Measurements from ENCODE around the gene PRSS38. TPM values are rescaled to one million over a fixed set of nuclear protein-coding genes. Genes with fewer than 3 reads are reported as not detected.
A peak's percentile ranks its signal among the peaks of the same experiment; 100 is the strongest.

The PRSS38 gene
- total RNA-seq, 2 donors from 2014 or later = not detected

DNA sequence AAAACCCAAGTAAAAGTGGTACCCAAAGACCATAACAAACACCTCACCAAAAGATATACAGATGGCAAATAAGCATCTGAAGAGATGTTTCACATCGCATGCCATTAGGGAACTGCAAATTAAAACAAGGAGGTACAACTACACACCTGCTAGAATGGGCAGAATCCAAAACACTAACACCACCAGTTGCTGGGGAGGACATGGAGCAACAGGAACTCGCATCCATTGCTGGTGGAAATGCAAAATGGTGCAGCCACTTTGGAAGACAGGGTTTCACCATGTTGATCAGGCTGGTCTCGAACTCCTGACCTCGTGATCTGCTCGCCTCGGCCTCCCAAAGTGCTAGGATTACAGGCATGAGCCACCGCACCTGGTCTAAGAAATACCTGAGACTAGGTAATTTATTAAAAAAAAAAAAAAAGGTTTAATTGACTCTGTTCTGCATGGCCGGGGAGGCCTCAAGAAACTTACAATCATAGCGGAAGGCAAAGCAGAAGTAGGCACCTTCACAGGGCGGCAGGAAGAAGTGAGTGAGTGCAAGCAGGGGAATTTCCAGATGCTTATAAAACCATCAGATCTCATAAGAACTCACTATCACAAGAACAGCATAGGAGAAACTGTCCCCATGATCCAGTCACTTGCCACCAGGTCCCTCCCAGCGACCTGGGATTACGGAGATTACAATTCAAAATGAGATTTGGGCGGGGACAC is 30.2 kb upstream of the PRSS38 start:
- H3K27me3 ChIP-seq (ENCODE audit: control insufficient read depth, insufficient read depth, low read length, poor library complexity, severe bottlenecking) = peaks cover 45% of the 10 kb centered on the region
- TF ChIP-seq, protein P1, sequence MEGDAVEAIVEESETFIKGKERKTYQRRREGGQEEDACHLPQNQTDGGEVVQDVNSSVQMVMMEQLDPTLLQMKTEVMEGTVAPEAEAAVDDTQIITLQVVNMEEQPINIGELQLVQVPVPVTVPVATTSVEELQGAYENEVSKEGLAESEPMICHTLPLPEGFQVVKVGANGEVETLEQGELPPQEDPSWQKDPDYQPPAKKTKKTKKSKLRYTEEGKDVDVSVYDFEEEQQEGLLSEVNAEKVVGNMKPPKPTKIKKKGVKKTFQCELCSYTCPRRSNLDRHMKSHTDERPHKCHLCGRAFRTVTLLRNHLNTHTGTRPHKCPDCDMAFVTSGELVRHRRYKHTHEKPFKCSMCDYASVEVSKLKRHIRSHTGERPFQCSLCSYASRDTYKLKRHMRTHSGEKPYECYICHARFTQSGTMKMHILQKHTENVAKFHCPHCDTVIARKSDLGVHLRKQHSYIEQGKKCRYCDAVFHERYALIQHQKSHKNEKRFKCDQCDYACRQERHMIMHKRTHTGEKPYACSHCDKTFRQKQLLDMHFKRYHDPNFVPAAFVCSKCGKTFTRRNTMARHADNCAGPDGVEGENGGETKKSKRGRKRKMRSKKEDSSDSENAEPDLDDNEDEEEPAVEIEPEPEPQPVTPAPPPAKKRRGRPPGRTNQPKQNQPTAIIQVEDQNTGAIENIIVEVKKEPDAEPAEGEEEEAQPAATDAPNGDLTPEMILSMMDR (conservative IDR thresholded peaks at IDR 0.05) = no peak
- Mint-ChIP-seq H3K4me1 (peaks cover 6% of the 10 kb centered on the region), H3K4me3 (no peak overlapping the region), H3K27me3 (ENCODE audit: insufficient read depth) (peaks cover 45% of the 10 kb centered on the region), H3K36me3 (ENCODE audit: low read depth) (peaks cover 9% of the 10 kb centered on the region), H3K9me3 (no peaks in the 10 kb centered on the region), H3K27ac (no peak overlapping the region)
- no peak for DNase-seq
- WGBS, 2 experiments (ENCODE audit: insufficient coverage in 1 of 2, insufficient read length in 1 of 2) = 91 to 92% methylated on average over 8 to 13 of the region's 13 CpGs
- H3K27ac ChIP-seq (ENCODE audit: low read depth, low read length) = no peak overlapping the region
- H3K9me3 ChIP-seq (ENCODE audit: control insufficient read depth, low read length) = no peaks in the 10 kb centered on the region
- H3K4me1 ChIP-seq (ENCODE audit: control insufficient read depth, insufficient read depth, low read length) = no peaks in the 10 kb centered on the region
- no peak overlapping the region for H3K9ac ChIP-seq (ENCODE audit: extremely low read depth, low read length, poor library complexity, severe bottlenecking)
- H3K4me3 ChIP-seq (ENCODE audit: low read length) = no peak overlapping the region
- H3K36me3 ChIP-seq (ENCODE audit: control insufficient read depth, insufficient read depth, low read length) = no peaks in the 10 kb centered on the region

DNA sequence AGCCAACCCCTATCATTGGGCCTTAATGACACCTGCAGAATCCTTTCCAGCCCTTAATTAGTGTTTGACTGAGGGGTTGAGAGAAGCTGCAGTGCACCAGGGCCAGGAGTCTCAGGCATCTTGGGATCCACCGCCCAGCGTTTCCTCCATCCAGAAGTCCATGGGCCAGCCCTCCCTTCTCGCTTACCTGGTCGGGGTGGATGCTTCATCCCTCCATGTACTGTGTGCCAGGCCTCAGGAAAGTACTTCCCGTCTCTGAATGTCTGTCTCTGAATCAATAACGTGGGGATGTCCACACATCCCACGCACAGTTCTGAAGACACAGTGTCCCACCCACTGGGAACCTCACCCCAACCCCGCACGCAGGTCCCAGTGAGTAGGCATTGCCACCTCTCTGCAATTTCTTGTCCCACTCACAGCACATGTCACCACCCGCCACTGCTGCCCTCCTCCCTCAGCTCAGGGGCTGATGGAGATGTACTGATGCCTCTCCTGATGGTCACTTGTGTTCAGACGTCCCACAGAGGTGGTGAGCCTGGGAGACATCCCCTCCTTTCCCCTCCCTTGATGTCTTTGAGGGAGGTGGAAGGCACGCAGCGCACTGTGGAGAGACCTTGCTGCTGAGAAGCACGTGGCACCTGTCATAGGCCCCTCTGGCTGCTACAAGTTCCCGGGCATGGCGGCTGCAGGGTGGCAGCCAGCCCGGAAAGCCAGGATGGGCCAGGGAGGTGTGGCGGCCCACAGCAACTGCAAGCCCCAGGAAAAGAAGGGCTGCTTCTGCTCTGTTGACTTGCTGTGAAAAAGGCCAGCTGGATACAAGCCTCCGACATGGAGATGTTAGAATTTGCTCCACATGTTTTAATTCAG is 29.4 kb upstream of the PRSS38 start:
- Mint-ChIP-seq H3K4me3 (no peak overlapping the region), H3K27ac (no peak overlapping the region), H3K27me3 (ENCODE audit: insufficient read depth) (peaks cover 50% of the 10 kb centered on the region), H3K36me3 (ENCODE audit: low read depth) (peaks cover 5% of the 10 kb centered on the region), H3K9me3 (no peaks in the 10 kb centered on the region), H3K4me1 (peaks cover 6% of the 10 kb centered on the region)
- WGBS, 2 experiments (ENCODE audit: insufficient coverage in 1 of 2, insufficient read length in 1 of 2) = 87% methylated on average over 11 to 19 of the region's 19 CpGs
- Histone ChIP-seq H3K9me3 (ENCODE audit: control insufficient read depth, low read length) (no peaks in the 10 kb centered on the region), H3K4me1 (ENCODE audit: control insufficient read depth, insufficient read depth, low read length) (no peaks in the 10 kb centered on the region), H3K27ac (ENCODE audit: low read depth, low read length) (no peak overlapping the region), H3K4me3 (ENCODE audit: low read length) (no peak overlapping the region), H3K36me3 (ENCODE audit: control insufficient read depth, insufficient read depth, low read length) (no peaks in the 10 kb centered on the region), H3K9ac (ENCODE audit: extremely low read depth, low read length, poor library complexity, severe bottlenecking) (no peak overlapping the region), H3K27me3 (ENCODE audit: control insufficient read depth, insufficient read depth, low read length, poor library complexity, severe bottlenecking) (peaks cover 47% of the 10 kb centered on the region)
- TF ChIP-seq, protein P1 (conservative IDR thresholded peaks at IDR 0.05) = no peak
- DNase-seq = peak; percentile 42

DNA sequence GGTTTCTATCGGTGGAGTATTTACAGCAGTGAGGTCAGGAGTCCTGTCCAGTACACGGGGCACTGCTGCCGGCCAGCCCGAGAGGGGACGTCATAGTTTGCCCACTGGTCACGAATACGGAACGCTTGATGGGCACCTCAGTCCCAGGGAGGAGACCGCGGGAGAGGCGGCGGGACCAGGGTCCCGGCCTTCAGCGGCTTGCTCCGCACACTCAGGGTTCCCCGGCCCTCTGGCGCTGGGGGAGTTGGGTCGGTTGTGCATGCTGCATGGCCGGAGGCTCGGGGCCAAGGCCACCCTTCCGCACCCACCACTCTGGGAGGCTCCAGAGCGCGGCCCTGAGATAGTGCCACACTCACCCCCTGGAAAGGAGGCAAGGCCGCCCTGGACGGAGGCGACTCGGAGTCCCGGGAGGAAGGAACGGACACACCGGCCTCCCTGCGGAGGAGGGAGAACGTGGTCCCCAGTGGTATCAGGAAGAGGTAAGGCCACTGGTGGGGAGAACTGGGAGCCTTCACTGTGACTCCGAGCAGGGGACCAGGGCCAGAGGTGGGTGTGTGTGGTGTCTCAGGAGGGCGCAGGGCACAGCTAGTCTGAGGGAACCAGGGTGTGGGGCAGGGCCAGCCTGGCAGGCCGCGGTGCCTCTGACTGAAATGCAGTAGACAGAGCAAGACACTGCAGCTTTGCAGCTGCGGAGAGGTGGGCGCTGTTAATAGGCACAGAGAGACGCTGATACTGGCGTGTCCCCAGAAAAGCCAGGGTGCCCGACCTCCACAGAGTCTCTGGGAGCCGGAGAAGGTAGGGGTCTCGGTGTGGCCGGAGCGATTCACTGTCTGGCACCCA is 28.6 kb upstream of the PRSS38 start:
- H3K4me1 Mint-ChIP-seq = peaks cover 6% of the 10 kb centered on the region
- Histone ChIP-seq H3K9ac (ENCODE audit: extremely low read depth, low read length, poor library complexity, severe bottlenecking) (no peak overlapping the region), H3K27ac (ENCODE audit: low read depth, low read length) (no peak overlapping the region), H3K4me1 (ENCODE audit: control insufficient read depth, insufficient read depth, low read length) (no peaks in the 10 kb centered on the region), H3K9me3 (ENCODE audit: control insufficient read depth, low read length) (no peaks in the 10 kb centered on the region), H3K36me3 (ENCODE audit: control insufficient read depth, insufficient read depth, low read length) (no peaks in the 10 kb centered on the region), H3K27me3 (ENCODE audit: control insufficient read depth, insufficient read depth, low read length, poor library complexity, severe bottlenecking) (peaks cover 47% of the 10 kb centered on the region), H3K4me3 (ENCODE audit: low read length) (peak overlapping the region; percentile 84)
- H3K4me3 Mint-ChIP-seq = peak overlapping the region; percentile 60
- peaks cover 3% of the 10 kb centered on the region for H3K36me3 Mint-ChIP-seq (ENCODE audit: low read depth)
- no peaks in the 10 kb centered on the region for H3K9me3 Mint-ChIP-seq
- peak; percentile 39 for DNase-seq
- 72 to 74% methylated on average over 27 to 45 of the region's 45 CpGs for WGBS, 2 experiments (ENCODE audit: insufficient coverage in 1 of 2, insufficient read length in 1 of 2)
- peaks cover 50% of the 10 kb centered on the region for H3K27me3 Mint-ChIP-seq (ENCODE audit: insufficient read depth)
- no peak overlapping the region for H3K27ac Mint-ChIP-seq
- TF ChIP-seq, protein P1 (conservative IDR thresholded peaks at IDR 0.05) = no peak
